NCI-H2227 treated with DMSO at 0.1 percent for 48 hours (cell line): ENCODE results near the gene TRPV4.

Experiments
- DNase-seq: peaks from one replicate; lab custom pipeline; 2025; lab: John Stamatoyannopoulos, UW

Gene TRPV4

DNA sequence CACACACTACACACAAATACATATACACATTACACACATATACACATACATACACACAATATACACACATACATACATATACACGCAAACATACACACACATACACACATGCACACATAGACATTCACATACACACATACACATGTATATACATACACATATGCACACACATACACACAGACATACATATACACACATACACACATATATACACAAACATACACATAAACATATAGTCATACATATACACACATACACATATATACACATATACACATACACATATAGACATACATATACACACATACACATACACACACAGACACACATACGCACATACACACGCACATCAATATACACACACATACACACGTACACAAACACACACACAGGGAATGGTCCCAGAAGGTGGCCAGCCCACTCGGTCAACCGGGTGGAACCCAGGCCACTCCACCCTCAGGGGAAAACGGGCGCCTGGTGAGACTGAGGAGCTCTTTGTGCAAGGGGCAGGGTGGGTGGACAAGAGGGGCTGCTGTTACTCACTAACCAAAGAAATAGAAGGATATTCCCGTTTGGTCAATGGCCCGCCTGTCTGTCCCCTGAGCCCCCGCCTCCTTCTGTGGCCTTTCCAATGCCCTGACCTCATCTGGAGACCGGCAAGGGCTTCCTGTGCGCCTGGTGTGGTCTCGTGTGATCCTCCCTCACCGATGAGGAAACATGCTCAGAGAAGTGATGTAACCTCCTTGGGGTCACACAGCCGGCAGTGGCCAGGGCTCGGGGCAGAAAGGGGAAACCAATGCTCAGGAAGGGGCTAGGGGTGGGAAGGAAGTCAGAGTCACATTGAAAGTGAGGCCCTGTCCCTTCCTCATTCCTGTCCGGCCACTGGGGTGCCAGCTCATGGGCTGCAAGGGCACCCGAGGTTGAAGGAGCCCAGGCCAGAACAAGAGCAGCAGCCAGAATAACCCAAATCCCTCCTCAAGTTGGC, 5.3 kb downstream of the TRPV4 start:
- DNase-seq = no peak

- no peak for DNase-seq
Observed at GRCh38 chr12:109827080-109827479, 6.1 kb downstream of the TRPV4 start.

DNA sequence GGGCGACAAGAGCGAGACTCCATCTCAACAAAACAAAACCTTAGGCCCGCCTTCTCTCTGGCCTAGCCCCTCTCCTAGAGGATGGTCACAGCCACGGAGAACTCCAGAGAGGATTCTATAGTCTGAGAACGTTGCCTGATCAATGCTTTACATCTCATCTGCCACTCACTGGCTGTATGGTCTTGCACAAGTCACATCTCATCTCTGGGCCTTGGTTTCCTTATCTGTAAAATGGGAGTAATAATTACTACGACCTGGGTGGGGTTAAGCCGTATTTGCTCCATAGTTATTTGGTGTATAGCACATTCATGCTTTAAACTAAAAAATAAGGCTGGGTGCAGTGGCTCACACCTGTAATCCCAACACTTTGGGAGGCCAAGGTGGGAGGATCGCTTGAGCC, 8.5 kb downstream of the TRPV4 start:
- DNase-seq = no peak

- DNase-seq = no peak
Observed at GRCh38 chr12:109822951-109823411, 10.2 kb downstream of the TRPV4 start.

GRCh38 chr12:109822416-109822815, 10.8 kb downstream of the TRPV4 start:
- DNase-seq = no peak

DNA sequence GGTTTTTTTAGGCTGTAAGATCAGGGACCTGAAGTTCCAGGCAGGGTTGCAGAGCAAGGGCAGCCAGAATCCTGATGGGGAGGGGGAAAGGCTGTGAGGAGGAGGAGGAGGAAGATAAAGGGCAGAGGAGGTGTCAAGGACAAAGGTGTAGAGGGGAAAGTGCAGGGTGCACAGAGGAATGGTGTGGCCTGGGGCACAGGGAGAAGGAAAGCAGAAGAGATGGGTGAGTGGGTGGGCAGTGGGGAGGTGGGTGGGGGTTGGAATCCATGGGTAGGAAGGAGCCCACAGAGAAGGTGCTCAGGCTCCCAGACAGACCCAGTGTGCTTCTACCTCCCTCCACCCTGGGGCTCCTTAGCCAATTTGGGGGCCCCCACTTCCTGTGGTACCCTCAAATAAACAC, 11.2 kb downstream of the TRPV4 start:
- DNase-seq = no peak

GRCh38 chr12:109820816-109821381, 12.3 kb downstream of the TRPV4 start:
- DNase-seq = peak; percentile 5

GRCh38 chr12:109818905-109819500, 14.2 kb downstream of the TRPV4 start:
- no peak for DNase-seq

DNA sequence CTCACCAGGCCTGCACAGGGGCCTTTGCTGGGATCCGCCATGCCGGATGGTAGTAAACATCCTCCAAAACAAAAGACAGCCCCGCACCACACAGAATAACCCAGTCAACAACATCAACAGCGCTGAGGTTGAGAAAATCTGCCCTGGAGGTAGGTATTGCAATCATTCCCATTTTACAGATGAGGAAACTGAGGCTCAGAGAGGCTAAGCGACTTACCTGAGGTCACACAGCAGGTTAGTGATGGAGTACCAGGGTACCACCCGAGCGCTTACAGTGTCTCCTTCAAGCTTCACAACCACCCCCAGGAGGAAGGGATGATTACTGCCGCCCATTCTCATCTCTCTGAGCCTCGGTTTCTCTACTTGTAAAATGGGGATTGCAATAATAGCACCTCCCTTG, 14.9 kb downstream of the TRPV4 start:
- no peak for DNase-seq

DNA sequence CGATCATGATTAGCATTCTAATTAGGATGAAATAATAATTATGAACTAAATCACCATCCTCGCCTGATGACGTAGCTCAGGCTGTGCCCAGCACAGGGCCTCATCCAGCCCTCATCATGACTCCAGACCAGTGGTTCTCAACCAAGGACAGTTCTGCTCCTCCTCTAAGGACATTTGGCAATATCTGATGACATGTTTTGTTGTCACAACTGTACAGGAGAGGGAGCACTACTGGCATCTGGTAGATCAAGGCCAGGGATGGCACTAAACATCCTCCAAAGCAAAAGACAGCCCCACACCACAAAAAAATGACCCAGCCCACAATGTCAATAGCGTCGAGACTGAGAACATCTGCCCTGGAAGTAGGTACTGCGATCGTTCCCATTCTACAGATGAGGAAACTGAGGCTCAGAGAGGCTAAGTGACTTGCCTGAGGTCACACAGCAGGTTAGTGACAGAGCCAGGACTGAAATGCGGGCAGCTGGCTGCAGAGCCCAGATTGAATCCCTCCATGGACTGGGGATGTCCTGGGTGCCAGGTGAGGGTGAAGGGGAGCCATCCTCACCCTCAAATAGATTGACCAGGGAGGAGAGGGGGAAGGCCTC, 15.5 kb downstream of the TRPV4 start:
- no peak for DNase-seq

GRCh38 chr12:109816870-109817269, 16.3 kb downstream of the TRPV4 start:
- no peak for DNase-seq

DNA sequence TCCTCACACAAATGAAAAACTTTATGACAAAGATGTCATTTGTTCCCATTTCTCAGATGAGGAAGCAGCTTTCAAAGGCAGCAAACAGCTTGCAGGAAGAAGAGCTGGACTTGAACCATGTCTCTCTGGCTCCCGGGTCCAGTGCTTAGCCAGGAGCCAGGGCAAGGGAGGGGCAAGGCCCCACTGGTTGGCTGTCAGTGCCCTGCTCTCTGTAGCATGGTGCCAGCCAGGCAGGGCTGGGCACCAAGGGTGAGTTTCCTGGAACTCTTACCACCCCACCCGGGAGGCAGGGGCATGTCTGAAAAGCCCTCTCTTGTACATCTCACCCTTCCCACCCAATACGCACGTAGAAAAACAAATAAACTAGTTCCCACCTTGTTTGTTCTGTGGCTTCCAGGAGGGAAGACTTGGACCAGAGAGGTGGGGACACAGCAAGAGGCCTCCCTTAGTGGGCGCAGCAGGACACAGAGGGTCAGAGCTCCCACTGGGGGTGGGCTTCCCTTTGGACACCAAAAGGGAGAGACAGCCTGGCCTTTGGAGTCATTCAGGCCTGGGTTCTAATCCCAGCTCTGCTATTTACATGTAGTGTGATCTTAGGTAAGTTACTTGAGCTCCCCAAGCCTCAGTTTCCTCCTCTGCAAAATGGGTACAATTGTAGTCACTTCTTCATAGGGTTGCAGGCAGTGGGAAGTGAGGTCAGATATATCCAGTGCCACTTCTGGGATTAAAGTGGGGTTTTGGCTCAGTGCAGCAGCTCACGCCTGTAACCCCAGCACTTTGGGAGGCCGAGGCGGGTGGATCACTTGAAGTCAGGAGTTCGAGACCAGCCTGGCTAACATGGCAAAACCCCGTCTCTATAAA, 17.2 kb downstream of the TRPV4 start:
- DNase-seq = no peak

DNA sequence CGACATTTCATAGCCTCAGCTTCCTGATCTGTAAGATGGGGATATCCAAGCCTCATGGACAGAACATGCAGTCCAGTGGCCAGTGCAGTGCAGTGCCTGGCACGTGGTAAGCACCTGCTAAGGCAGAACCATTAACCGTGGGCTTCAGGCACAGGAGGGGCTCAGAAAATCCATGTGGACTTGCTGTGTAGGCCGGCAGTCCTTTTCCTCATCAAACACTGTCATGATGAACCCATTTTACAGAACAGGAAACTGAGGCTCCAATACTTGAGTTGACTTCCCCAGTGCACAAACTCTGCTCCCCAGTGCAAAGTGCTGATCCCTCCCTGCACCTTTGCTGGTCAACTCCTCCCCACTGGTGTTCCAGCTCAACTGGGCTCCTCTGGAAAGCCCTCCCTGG, 18.0 kb downstream of the TRPV4 start:
- no peak for DNase-seq

DNA sequence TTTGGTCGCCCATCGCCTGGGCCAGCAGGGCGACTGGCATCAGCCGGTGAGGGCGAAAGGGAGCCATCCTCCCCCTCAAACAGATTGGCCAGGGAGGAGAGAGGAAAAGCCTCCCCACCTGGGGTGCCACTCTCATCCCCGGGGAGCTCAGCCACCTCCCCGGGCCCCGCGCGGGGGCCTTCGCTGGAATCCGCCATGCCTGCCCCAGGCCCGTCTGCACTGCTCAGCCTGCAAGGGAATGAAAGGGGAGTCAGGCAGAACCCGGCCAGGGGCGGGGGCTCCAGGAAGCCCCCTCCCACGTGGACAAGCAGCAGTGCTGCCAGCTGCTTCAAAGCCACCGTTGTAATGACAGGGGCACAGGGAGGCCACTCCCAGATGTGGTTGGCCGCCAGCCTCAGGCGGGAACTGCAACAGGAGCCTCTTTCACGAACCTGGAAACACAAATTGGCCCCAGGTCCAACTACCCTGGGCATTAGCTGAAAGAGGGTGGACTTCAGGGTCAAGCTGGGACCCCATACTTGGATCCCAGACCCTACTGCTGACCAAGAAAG, 18.5 kb downstream of the TRPV4 start:
- DNase-seq = no peak

GRCh38 chr12:109813810-109814416, 19.3 kb downstream of the TRPV4 start:
- DNase-seq = no peak

DNA sequence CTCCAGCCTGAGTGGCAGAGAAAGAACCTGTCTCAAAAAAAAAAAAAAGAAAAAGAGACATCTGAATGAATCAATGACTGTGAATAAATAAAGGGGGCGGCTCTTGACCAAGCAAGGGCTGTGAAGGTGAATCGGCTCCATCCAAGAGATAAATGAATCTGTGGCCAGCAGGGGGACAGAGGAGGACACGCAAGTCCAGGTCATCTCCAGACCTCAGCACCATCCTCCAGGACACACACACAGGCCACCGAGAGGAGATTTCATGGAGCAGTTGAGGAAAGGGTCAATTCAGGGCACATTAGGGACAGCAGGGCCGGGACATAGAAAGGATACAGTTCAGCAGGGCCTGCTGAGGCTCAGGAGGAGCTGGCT, 21.6 kb downstream of the TRPV4 start:
- no peak for DNase-seq

DNA sequence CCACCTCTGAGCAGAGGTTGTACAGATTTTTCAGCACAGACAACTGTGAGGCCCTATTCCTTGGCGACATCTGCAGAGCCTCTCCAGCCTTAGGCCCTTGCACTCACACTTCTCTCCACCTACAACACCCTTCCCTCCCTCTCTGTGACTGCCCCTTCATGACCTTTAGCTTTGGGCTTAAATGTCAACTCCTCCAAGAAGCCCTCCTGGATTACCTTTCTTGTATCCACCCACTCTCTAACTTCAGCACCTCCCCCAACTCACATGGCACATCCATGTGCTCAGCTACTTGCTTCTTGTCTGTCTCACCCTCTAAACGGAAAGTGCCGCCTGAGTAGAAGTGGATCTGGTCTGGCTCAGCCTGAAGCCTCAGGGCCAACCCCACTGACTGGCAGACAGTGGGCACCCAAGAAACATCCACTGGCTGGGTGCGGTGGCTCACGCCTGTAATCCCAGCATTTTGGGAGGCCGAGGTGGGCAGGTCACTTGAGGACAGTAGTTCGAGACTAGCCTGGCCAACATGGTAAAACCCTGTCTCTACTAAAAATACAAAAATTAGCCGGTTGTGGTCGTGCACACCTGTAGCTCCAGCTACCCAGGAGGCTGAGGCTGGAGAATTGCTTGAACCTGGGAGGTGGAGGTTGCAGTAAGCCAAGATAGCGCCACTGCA, 22.1 kb downstream of the TRPV4 start:
- DNase-seq = no peak

- no peak for DNase-seq
Observed at GRCh38 chr12:109808876-109809646, 24.1 kb downstream of the TRPV4 start.

GRCh38 chr12:109807954-109808643, 25.1 kb downstream of the TRPV4 start:
- DNase-seq = no peak
